Thyroid gland (tissue), 4 donors: ENCODE data around the gene JSRP1. TPM values are rescaled to one million over a fixed set of nuclear protein-coding genes. Genes with fewer than 3 reads are reported as not detected.

ENCODE experiments used
- DNase-seq, 2 donors: peaks; one replicate each; pipeline ENCODE4 v3.0.0-alpha.2; 2019
- H3K27ac ChIP-seq, 3 donors: fragments of 200-600 bp; sonication (generic); 1 replicate in 2 of 3; 2 replicates in 1 of 3; pipeline ENCODE4 v1.5.1; 2016 to 2019; ENCODE audit warnings: mild to moderate bottlenecking in 1 of 3, moderate library complexity in 1 of 3
- H3K27me3 ChIP-seq: fragments of 200-600 bp; sonication (generic); one replicate; pipeline ENCODE4 v1.5.1; 2019
- H3K36me3 ChIP-seq, 2 donors: fragments of 200-600 bp; sonication (generic); one replicate each; pipeline ENCODE4 v1.5.1; 2016 to 2019
- H3K4me1 ChIP-seq, 2 donors: fragments of 200-600 bp; sonication (generic); one replicate each; pipeline ENCODE4 v1.5.1; 2017 to 2019
- H3K4me3 ChIP-seq, 3 donors: fragments of 200-600 bp; sonication (generic); replicated peaks in 1 of 3; 1 replicate in 2 of 3; 2 replicates in 1 of 3; pipeline ENCODE4 v1.5.1; 2016; ENCODE audit warnings: mild to moderate bottlenecking in 1 of 3
- H3K9me3 ChIP-seq: fragments of 200-600 bp; sonication (generic); one replicate; pipeline ENCODE4 v1.5.1; 2017
- POLR2A ChIP-seq, 2 donors: fragments of 450-650 bp; IDR thresholded peaks; one replicate each; pipeline ENCODE4 v1.6.1; 2017; ENCODE audit warnings: antibody characterized with exemption in 2 of 2, mild to moderate bottlenecking in 2 of 2, moderate library complexity in 1 of 2
- WGBS, 2 donors: methylation state at CpG; one replicate each; pipeline ENCODE4 v1.1.5; 2017; 5-methylcytosine and 5-hydroxymethylcytosine counted together
- intact Hi-C: fragments of 100-400 bp; cut with DNase I; formaldehyde crosslinking; loops from one replicate; pipeline ENCODE4 v1.15.1; 2023
- total RNA-seq, 4 donors: library from RNA; depleted of rRNA; stranded (reverse); fragments of >200 nt; gene quantifications; one replicate each; pipeline ENCODE4 v1.2.3, GENCODE V29; 2016
- TF ChIP-seq, protein P1 (sequence below), 6 experiments: fragments of 200-600 bp in 3 of 6; fragments of 450-650 bp in 3 of 6; sonication (generic) in 3 of 6; IDR thresholded peaks; one replicate each; pipeline ENCODE4 v1.5.1; 2016 to 2019; ENCODE audit warnings: antibody characterized with exemption in 6 of 6, mild to moderate bottlenecking in 2 of 6, inconsistent platforms in 1 of 6, moderate library complexity in 1 of 6

The JSRP1 gene
- total RNA-seq, 4 donors from 2014 or later, result not detected

DNA sequence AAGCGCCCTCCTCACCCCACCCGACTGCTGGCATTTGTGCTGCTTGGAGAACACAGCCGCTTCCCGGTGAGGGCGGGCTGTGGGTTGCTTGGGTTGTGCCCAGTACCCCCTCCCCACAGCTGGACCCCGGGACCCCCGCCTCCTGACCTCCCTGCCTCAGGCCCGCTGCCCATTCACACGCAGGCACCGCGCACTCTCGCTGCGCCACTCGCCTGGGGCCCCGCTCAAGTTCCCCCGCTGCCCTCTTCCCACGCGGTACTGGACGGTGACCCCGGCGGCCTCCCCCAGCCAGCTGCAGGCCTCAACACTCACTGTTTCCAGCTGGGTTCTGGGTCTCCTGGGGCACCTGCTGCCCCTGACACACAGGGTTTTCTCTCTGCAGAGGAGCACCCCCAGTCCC lies 36.5 kb downstream of the JSRP1 start:
- Histone ChIP-seq H3K36me3 (peaks cover 72 to 76% of the 10 kb centered on the region in 2 donors), H3K27ac (no peak overlapping the region), H3K4me3 (no peak overlapping the region), H3K4me1 (no peaks in the 10 kb centered on the region), H3K9me3 (no peaks in the 10 kb centered on the region), H3K27me3 (no peaks in the 10 kb centered on the region)
- DNase-seq, result no peak
- intact Hi-C loops, result loop anchor here (10.0 kb wide), 1 partner anchor 165 kb away; no protein-coding TSS in a partner anchor
- TF ChIP-seq POLR2A (IDR thresholded peaks at IDR 0.05), result no peak
- TF ChIP-seq, protein P1, sequence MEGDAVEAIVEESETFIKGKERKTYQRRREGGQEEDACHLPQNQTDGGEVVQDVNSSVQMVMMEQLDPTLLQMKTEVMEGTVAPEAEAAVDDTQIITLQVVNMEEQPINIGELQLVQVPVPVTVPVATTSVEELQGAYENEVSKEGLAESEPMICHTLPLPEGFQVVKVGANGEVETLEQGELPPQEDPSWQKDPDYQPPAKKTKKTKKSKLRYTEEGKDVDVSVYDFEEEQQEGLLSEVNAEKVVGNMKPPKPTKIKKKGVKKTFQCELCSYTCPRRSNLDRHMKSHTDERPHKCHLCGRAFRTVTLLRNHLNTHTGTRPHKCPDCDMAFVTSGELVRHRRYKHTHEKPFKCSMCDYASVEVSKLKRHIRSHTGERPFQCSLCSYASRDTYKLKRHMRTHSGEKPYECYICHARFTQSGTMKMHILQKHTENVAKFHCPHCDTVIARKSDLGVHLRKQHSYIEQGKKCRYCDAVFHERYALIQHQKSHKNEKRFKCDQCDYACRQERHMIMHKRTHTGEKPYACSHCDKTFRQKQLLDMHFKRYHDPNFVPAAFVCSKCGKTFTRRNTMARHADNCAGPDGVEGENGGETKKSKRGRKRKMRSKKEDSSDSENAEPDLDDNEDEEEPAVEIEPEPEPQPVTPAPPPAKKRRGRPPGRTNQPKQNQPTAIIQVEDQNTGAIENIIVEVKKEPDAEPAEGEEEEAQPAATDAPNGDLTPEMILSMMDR (IDR thresholded peaks at IDR 0.05), result no peak
- WGBS, 2 donors, result 97% methylated on average over 11 to 19 of the region's 21 CpGs

GRCh38 chr19:2217591-2217990 lies 38.6 kb downstream of the JSRP1 start:
- intact Hi-C loops, result no loop called here
- TF ChIP-seq, protein P1 (IDR thresholded peaks at IDR 0.05), result no peak
- no peak for TF ChIP-seq POLR2A (IDR thresholded peaks at IDR 0.05)
- Histone ChIP-seq H3K36me3 (peaks cover 75 to 78% of the 10 kb centered on the region in 2 donors), H3K27me3 (no peaks in the 10 kb centered on the region), H3K27ac (no peak overlapping the region), H3K4me1 (no peaks in the 10 kb centered on the region), H3K4me3 (no peak overlapping the region), H3K9me3 (no peaks in the 10 kb centered on the region)
- 95 to 97% methylated on average over 3 to 9 of the region's 22 CpGs for WGBS, 2 donors
- no peak for DNase-seq

- Histone ChIP-seq H3K9me3 (no peaks in the 10 kb centered on the region), H3K36me3 (peaks cover 74 to 79% of the 10 kb centered on the region in 2 donors), H3K4me3 (no peak overlapping the region), H3K4me1 (no peaks in the 10 kb centered on the region), H3K27me3 (no peaks in the 10 kb centered on the region), H3K27ac (no peak overlapping the region)
- TF ChIP-seq, protein P1 (IDR thresholded peaks at IDR 0.05), result no peak
- no peak for TF ChIP-seq POLR2A (IDR thresholded peaks at IDR 0.05)
- DNase-seq, result no peak
- WGBS, 2 donors, result 94 to 95% methylated on average over 18 of the region's 43 CpGs
- intact Hi-C loops, result no loop called here
These were observed 39.6 kb downstream of the JSRP1 start for GRCh38 chr19:2216361-2217225.

GRCh38 chr19:2215281-2215751 lies 40.9 kb downstream of the JSRP1 start:
- peaks cover 82 to 89% of the 10 kb centered on the region in 2 donors for H3K36me3 ChIP-seq
- no peak overlapping the region for H3K27ac ChIP-seq
- intact Hi-C loops, result no loop called here
- no peaks in the 10 kb centered on the region for H3K27me3 ChIP-seq
- no peak for DNase-seq
- 85 to 89% methylated on average over 30 to 31 of the region's 31 CpGs for WGBS, 2 donors
- TF ChIP-seq, protein P1 (IDR thresholded peaks at IDR 0.05), result no peak
- no peaks in the 10 kb centered on the region for H3K9me3 ChIP-seq
- no peak overlapping the region for H3K4me3 ChIP-seq
- H3K4me1 ChIP-seq, result no peaks in the 10 kb centered on the region

- no peak for TF ChIP-seq POLR2A (IDR thresholded peaks at IDR 0.05)
- TF ChIP-seq, protein P1 (IDR thresholded peaks at IDR 0.05), result no peak
- intact Hi-C loops, result no loop called here
- Histone ChIP-seq H3K4me1 (no peaks in the 10 kb centered on the region), H3K27me3 (no peaks in the 10 kb centered on the region), H3K36me3 (peaks cover 77 to 85% of the 10 kb centered on the region in 2 donors), H3K27ac (no peak overlapping the region), H3K9me3 (no peaks in the 10 kb centered on the region), H3K4me3 (no peak overlapping the region)
- no peak for DNase-seq
- 86 to 95% methylated on average over 4 to 12 of the region's 17 CpGs for WGBS, 2 donors
These were observed 42.0 kb downstream of the JSRP1 start for GRCh38 chr19:2214251-2214650.
